ENCODE measurements around the gene JCHAIN. TPM values are rescaled to one million over a fixed set of nuclear protein-coding genes. Genes with fewer than 3 reads are reported as not detected.

Gene JCHAIN
- not detected in 2 replicates for total RNA-seq

- intact Hi-C loops (cut with micrococcal nuclease), result no loop called here
- no peak within 1 kb of the TSS for H3K4me3 Mint-ChIP-seq (ENCODE audit: low read depth)
- peaks cover 26% of the 10 kb centered on the region for H3K27me3 Mint-ChIP-seq (ENCODE audit: low read depth)
- H3K27ac Mint-ChIP-seq, result no peak within 1 kb of the TSS
- DNase-seq (ENCODE audit: low spot score), result no peak
- peaks cover 6% of the 10 kb centered on the region for H3K4me1 Mint-ChIP-seq (ENCODE audit: low read depth)
- H3K36me3 Mint-ChIP-seq (ENCODE audit: low read depth), result no peaks in the 10 kb centered on the region
- H3K9me3 Mint-ChIP-seq, result no peaks in the 10 kb centered on the region
Observed at GRCh38 chr4:70666369-70666768, at the start of gene JCHAIN. Gene JCHAIN (minus strand): TSS chr4:70666508. CDS start chr4:70666490, 18 bp downstream.

- no peaks in the 10 kb centered on the region for H3K9me3 Mint-ChIP-seq
- DNase-seq (ENCODE audit: low spot score), result no peak
- intact Hi-C loops (cut with micrococcal nuclease), result no loop called here
- H3K27me3 Mint-ChIP-seq (ENCODE audit: low read depth), result no peaks in the 10 kb centered on the region
- no peaks in the 10 kb centered on the region for H3K36me3 Mint-ChIP-seq (ENCODE audit: low read depth)
- peaks cover 31% of the 10 kb centered on the region for H3K4me1 Mint-ChIP-seq (ENCODE audit: low read depth)
- no peak overlapping the region for H3K4me3 Mint-ChIP-seq (ENCODE audit: low read depth)
- no peak overlapping the region for H3K27ac Mint-ChIP-seq
Observed at GRCh38 chr4:70715097-70715496, 48.8 kb upstream of the JCHAIN start.

GRCh38 chr4:70714079-70714887, 48.0 kb upstream of the JCHAIN start:
- H3K36me3 Mint-ChIP-seq (ENCODE audit: low read depth), result no peaks in the 10 kb centered on the region
- H3K9me3 Mint-ChIP-seq, result no peaks in the 10 kb centered on the region
- no peaks in the 10 kb centered on the region for H3K27me3 Mint-ChIP-seq (ENCODE audit: low read depth)
- H3K4me1 Mint-ChIP-seq (ENCODE audit: low read depth), result peaks cover 38% of the 10 kb centered on the region
- no peak for DNase-seq (ENCODE audit: low spot score)
- intact Hi-C loops (cut with micrococcal nuclease), result no loop called here
- no peak overlapping the region for H3K27ac Mint-ChIP-seq
- H3K4me3 Mint-ChIP-seq (ENCODE audit: low read depth), result no peak overlapping the region

- no peaks in the 10 kb centered on the region for H3K36me3 Mint-ChIP-seq (ENCODE audit: low read depth)
- peaks cover 40% of the 10 kb centered on the region for H3K4me1 Mint-ChIP-seq (ENCODE audit: low read depth)
- intact Hi-C loops (cut with micrococcal nuclease), result no loop called here
- no peak for DNase-seq (ENCODE audit: low spot score)
- no peaks in the 10 kb centered on the region for H3K27me3 Mint-ChIP-seq (ENCODE audit: low read depth)
- H3K27ac Mint-ChIP-seq, result no peak overlapping the region
- H3K9me3 Mint-ChIP-seq, result no peaks in the 10 kb centered on the region
- H3K4me3 Mint-ChIP-seq (ENCODE audit: low read depth), result no peak overlapping the region
Observed at GRCh38 chr4:70713453-70714078, 47.3 kb upstream of the JCHAIN start.

- intact Hi-C loops (cut with micrococcal nuclease), result no loop called here
- H3K4me3 Mint-ChIP-seq (ENCODE audit: low read depth), result no peak overlapping the region
- no peaks in the 10 kb centered on the region for H3K36me3 Mint-ChIP-seq (ENCODE audit: low read depth)
- DNase-seq (ENCODE audit: low spot score), result no peak
- H3K4me1 Mint-ChIP-seq (ENCODE audit: low read depth), result peaks cover 40% of the 10 kb centered on the region
- H3K27ac Mint-ChIP-seq, result no peak overlapping the region
- H3K9me3 Mint-ChIP-seq, result no peaks in the 10 kb centered on the region
- H3K27me3 Mint-ChIP-seq (ENCODE audit: low read depth), result no peaks in the 10 kb centered on the region
Observed at GRCh38 chr4:70712604-70713452, 46.5 kb upstream of the JCHAIN start.

- Mint-ChIP-seq H3K4me3 (ENCODE audit: low read depth) (no peak overlapping the region), H3K27me3 (ENCODE audit: low read depth) (no peaks in the 10 kb centered on the region), H3K4me1 (ENCODE audit: low read depth) (peaks cover 36% of the 10 kb centered on the region), H3K9me3 (no peaks in the 10 kb centered on the region), H3K27ac (no peak overlapping the region), H3K36me3 (ENCODE audit: low read depth) (no peaks in the 10 kb centered on the region)
- DNase-seq (ENCODE audit: low spot score), result no peak
- intact Hi-C loops (cut with micrococcal nuclease), result no loop called here
Observed at GRCh38 chr4:70712150-70712549, 45.8 kb upstream of the JCHAIN start.

- Mint-ChIP-seq H3K27me3 (ENCODE audit: low read depth) (no peaks in the 10 kb centered on the region), H3K4me1 (ENCODE audit: low read depth) (peaks cover 40% of the 10 kb centered on the region), H3K36me3 (ENCODE audit: low read depth) (no peaks in the 10 kb centered on the region), H3K27ac (no peak overlapping the region), H3K4me3 (ENCODE audit: low read depth) (no peak overlapping the region), H3K9me3 (no peaks in the 10 kb centered on the region)
- DNase-seq (ENCODE audit: low spot score), result no peak
- intact Hi-C loops (cut with micrococcal nuclease), result no loop called here
Observed at GRCh38 chr4:70711599-70711998, 45.3 kb upstream of the JCHAIN start.

GRCh38 chr4:70709611-70710205, 43.4 kb upstream of the JCHAIN start:
- no peaks in the 10 kb centered on the region for H3K36me3 Mint-ChIP-seq (ENCODE audit: low read depth)
- intact Hi-C loops (cut with micrococcal nuclease), result loop anchor here (5.0 kb wide), 2 partner anchors 193 to 288 kb away; partner anchors contain the start of gene MOB1B
- no peaks in the 10 kb centered on the region for H3K9me3 Mint-ChIP-seq
- no peak overlapping the region for H3K4me3 Mint-ChIP-seq (ENCODE audit: low read depth)
- peaks cover 44% of the 10 kb centered on the region for H3K4me1 Mint-ChIP-seq (ENCODE audit: low read depth)
- H3K27ac Mint-ChIP-seq, result no peak overlapping the region
- H3K27me3 Mint-ChIP-seq (ENCODE audit: low read depth), result no peaks in the 10 kb centered on the region
- DNase-seq (ENCODE audit: low spot score), result no peak

GRCh38 chr4:70706516-70706915, 40.2 kb upstream of the JCHAIN start:
- peak overlapping the region; percentile 84 for H3K27ac Mint-ChIP-seq

GRCh38 chr4:70706044-70706461, 39.7 kb upstream of the JCHAIN start:
- intact Hi-C loops (cut with micrococcal nuclease), result loop anchor here (5.0 kb wide), 2 partner anchors 196 to 291 kb away; partner anchors contain the start of gene MOB1B
- no peaks in the 10 kb centered on the region for H3K9me3 Mint-ChIP-seq
- DNase-seq (ENCODE audit: low spot score), result no peak
- H3K36me3 Mint-ChIP-seq (ENCODE audit: low read depth), result no peaks in the 10 kb centered on the region
- H3K4me1 Mint-ChIP-seq (ENCODE audit: low read depth), result peaks cover 31% of the 10 kb centered on the region
- peak overlapping the region; percentile 84 for H3K27ac Mint-ChIP-seq
- H3K27me3 Mint-ChIP-seq (ENCODE audit: low read depth), result no peaks in the 10 kb centered on the region
- H3K4me3 Mint-ChIP-seq (ENCODE audit: low read depth), result peak overlapping the region; percentile 89

More at GRCh38 chr4:70706516-70706915, 40.2 kb upstream of the JCHAIN start:
- H3K4me1 Mint-ChIP-seq (ENCODE audit: low read depth), result peaks cover 31% of the 10 kb centered on the region
- DNase-seq (ENCODE audit: low spot score), result no peak
- H3K36me3 Mint-ChIP-seq (ENCODE audit: low read depth), result no peaks in the 10 kb centered on the region
- intact Hi-C loops (cut with micrococcal nuclease), result loop anchor here (5.0 kb wide), 2 partner anchors 196 to 291 kb away; partner anchors contain the start of gene MOB1B
- H3K27me3 Mint-ChIP-seq (ENCODE audit: low read depth), result no peaks in the 10 kb centered on the region
- no peaks in the 10 kb centered on the region for H3K9me3 Mint-ChIP-seq
- H3K4me3 Mint-ChIP-seq (ENCODE audit: low read depth), result peak overlapping the region; percentile 89

GRCh38 chr4:70705183-70706043, 39.1 kb upstream of the JCHAIN start:
- Mint-ChIP-seq H3K9me3 (no peaks in the 10 kb centered on the region), H3K27ac (peak overlapping the region; percentile 84), H3K4me3 (ENCODE audit: low read depth) (peak overlapping the region; percentile 89), H3K27me3 (ENCODE audit: low read depth) (no peaks in the 10 kb centered on the region), H3K36me3 (ENCODE audit: low read depth) (no peaks in the 10 kb centered on the region), H3K4me1 (ENCODE audit: low read depth) (peaks cover 31% of the 10 kb centered on the region)
- intact Hi-C loops (cut with micrococcal nuclease), result loop anchor here (1.0 to 5.0 kb wide), 6 partner anchors 17 to 292 kb away; partner anchors contain the start of genes GRSF1, MOB1B and UTP3
- peak; percentile 66 for DNase-seq (ENCODE audit: low spot score)
